Activated naive CD4-positive, alpha-beta T cell treated with Interleukin-2 at 50 U/mL for 16 hours (primary cell): ENCODE measurements around the gene EMILIN2.
"Not testable (repeated sequence)": the region's sequence is repeated elsewhere in the genome, so short reads cannot be mapped to it uniquely, and the experiment has no call there.

Source experiments
- DNase-seq: peaks from one replicate; pipeline ENCODE4 v3.0.0-alpha.2; 2020

EMILIN2 gene

GRCh38 chr18:2846636-2847316 is at the start of gene EMILIN2:
Gene EMILIN2 (plus strand): TSS chr18:2847006. CDS start chr18:2847189, 183 bp downstream.
- peak; percentile 45 for DNase-seq

DNA sequence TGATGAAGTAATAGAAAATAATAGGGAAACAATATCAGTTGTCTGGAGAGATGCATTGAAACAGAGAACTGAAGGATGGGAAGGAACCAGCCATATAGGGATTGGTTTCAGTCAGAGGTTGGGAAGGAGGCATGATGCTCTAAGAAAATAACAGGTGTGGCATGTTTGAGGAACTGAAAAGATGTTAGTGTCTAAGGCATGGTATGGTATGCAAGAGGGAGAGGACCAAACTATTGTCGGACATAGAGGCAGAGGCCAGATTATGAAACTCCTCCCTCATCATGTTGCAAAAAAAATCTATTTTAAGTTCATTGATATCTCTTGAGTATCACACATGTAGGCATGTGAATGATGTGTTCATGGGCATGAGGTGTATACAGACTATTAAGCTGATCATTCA is 48.9 kb upstream of the EMILIN2 start:
- DNase-seq: no peak

DNA sequence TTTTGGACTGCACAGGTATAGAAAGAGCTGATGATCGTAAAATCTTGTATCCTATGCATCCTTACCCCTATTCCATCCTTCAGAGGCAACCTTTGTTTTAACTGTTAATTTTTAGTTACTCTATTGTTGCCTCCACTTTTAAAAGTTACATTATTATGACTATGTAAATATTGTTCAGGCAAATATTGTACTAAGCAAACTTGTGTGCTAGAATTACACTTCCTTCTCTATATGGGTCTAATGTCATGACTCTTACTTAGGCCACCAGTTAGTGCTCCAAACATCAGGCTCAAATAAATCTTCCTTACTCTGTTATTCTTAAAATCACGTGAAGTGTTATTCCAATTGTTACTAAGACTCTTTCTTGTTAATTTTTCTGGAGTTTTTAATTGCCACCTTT is 47.4 kb upstream of the EMILIN2 start:
- DNase-seq: no peak

DNA sequence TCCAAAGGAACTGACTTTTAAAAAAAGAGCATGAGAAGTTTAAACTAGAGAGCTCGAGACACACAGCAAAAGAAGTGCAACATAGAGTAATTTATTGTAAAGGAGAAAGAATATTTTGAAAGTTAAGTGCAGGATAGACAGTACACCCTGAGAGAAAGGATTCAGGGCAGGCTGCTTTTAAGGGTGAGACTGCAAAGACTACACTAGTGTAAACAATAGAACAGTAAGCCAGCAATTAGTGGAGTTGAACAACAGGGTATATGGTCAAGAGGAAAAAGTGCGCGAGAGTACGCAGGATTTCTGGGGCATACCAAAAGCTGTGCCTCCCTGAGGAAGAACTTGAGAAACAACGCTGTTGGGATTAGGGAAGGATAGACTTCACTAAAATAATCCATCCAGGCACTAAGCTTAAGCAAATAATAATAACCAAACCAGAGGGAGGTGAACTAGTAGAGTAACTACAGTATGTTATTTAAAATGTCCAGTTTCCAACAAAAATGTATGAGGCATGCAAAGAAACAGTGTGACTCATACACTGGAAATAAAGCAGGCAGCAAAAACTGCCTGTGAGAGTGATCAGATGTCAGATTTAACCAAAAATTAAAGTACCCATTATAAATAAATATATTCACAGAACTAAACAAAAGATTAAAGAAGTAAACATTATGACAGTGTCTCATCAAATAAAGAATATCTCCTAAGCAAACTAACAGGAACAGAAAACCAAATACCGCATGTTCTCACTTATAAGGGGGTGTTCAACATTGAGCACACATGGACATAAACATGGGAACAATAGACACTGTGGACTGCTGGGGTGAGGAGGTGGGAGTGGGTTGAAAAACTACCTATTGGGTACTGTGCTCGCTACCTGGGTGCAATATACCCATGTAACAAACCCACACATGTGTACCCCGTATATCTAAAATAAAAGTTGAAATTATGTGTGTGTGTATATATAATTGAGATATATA is 40.5 kb upstream of the EMILIN2 start:
- no peak for DNase-seq

DNA sequence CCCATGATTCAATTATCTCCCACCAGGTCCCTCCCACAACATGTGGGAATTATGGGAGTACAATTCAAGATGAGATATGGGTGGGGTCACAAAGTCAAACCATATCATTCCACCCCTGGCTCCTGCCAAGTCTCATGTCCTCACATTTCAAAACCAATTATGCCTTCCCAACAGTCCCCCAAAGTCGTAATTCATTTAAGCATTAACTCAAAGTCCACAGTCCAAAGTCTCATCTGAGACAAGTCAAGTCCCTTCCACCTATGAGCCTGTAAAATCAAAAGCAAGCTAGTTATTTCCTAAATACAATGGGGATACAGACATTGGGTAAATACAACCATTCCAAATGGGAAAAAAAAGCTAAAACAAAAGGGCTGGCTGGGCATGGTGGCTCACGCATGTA is 38.2 kb upstream of the EMILIN2 start:
- not testable (repeated sequence) for DNase-seq

GRCh38 chr18:2809666-2810183 is 37.1 kb upstream of the EMILIN2 start:
- DNase-seq: not testable (repeated sequence)

DNA sequence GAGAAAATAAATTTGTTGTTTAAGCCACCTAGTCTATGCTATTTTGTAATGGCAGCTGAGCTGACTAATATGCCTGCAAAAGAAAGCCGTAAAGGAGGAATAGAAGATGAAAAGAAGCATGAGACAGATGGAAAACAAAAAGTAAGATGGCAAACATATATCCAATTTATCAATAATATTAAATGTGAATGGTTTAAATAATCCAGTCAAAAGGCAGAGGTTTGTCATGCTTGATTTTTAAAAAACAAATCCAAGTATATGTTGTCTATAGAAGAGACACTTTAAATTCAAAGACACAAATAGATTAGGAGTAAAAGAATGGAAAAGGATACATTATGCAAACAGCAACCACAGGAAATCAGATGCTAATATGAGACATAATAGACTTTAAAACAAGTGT is 35.4 kb upstream of the EMILIN2 start:
- DNase-seq: no peak

GRCh38 chr18:2814928-2815327 is 31.9 kb upstream of the EMILIN2 start:
- no peak for DNase-seq

- no peak for DNase-seq
These were observed 28.5 kb upstream of the EMILIN2 start for GRCh38 chr18:2818281-2818680.

- no peak for DNase-seq
These were observed 25.1 kb upstream of the EMILIN2 start for GRCh38 chr18:2821695-2822094.

DNA sequence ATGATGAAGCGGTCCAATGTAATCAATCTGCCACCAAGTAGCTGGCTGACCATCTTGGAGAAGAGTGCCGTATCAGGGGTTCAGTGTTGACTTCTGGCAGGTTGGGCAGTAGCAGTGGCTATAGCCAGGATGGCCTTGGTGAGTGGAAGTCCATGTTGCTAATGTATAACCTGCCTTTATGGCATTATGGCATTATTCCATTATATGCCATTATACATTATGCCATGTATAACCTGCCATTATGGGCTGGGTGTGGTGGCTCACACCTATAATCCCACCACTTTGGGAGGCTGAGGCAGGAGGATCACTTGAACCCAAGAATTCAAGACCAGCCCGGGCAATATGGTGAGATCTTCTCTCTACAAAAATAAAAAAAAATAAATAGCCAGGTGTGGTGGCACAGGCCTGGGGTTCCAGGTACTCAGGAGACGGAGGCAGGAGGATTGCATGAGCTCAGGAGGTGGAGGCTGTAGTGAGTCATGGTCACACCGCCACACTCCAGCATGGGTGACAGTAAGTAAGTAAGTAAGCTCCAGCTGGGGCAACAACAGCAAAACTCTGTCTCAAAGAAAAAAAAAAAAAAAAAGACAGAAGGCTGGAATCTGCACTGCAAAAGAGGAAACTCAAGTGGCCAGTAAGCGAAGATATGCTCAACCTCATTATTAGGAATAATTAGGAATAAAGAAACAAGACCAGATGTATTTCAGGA is 24.4 kb upstream of the EMILIN2 start:
- DNase-seq: no peak

DNA sequence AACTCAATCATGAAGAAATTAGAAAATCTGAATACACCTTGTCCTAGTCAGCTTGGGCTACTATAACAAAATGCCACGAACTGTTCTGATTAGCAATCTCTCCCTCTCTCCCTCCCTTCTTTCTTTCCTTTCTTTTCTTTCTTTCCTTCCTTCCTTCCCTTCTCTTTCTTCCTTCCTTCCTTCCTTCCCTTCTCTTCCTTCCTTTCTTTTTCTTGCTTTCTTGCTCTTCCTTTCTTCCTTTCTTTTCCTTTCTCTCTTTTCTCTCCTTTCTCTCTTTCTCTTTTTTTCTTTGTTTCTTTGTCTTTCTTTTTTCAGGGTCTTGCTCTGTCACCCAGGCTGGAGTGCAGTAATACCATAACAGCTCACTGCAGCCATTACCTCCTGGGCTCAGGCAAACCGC is 23.6 kb upstream of the EMILIN2 start:
- no peak for DNase-seq

DNA sequence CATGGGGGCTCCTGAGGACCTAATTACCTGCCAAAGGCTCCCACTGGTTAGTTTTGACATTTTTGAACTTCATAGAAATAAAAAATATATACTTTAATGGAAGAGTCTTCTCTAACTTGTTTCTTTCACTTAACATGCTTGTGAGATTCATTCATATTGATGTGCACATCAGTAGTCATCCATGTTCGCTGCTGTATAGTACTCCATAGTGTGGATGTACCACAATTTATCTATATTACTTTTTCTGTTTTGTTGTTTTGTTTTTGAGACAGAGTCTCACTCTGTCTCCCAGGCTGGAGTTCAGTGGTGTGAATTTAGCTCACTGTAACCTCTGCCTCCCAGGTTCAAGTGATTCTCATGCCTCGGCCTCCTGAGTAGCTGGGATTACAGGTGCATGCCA is 22.8 kb upstream of the EMILIN2 start:
- no peak for DNase-seq

- DNase-seq: no peak
These were observed 21.9 kb upstream of the EMILIN2 start for GRCh38 chr18:2824865-2825264.

DNA sequence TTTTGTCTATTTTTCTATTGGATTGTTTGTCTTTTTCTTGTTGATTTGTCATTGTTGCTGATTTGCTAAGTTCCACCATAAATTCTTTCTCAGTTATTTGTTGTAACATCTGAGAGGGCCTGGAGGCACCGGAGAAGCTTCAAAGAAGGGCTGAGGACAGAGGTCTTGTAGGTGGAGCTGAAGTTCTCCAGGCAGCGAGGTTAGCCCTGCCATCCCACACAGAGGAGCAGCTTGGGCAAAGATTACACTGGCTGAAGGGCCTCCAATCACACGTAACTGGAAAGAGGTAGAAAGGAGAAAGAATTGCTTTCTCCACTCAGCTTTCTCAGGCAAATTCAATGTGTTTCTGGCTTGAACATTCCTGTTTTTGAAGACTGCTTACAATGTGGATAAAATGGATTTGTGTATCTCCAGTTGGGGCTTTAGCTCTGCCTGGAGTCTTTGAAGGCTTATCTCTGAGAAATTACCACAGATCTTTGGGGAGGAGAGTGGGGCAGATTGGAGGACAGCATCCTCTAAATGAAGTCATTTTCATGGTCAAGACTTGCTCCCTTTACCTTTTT is 21.1 kb upstream of the EMILIN2 start:
- DNase-seq: no peak

GRCh38 chr18:2826581-2826980 is 20.2 kb upstream of the EMILIN2 start:
- DNase-seq: no peak

- DNase-seq: no peak
These were observed 19.7 kb upstream of the EMILIN2 start for GRCh38 chr18:2827061-2827460.

DNA sequence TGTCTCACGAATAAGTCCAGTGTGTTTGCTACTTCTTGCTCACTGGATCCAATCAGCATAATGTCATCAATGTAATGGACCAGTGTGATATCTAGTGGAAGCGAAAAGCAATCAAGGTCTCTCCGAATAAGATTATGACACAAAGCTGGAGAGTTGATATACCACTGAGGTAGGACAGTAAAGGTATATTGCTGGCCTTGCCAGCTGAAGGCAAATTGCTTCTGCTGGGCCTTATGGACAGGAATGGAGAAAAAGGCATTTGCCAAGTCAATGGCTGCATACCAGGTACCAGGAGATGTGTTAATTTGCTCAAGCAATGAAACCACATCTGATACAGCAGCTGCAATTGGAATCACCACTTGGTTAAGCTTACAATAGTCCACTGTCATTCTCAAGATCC is 10.7 kb upstream of the EMILIN2 start:
- not testable (repeated sequence) for DNase-seq

DNA sequence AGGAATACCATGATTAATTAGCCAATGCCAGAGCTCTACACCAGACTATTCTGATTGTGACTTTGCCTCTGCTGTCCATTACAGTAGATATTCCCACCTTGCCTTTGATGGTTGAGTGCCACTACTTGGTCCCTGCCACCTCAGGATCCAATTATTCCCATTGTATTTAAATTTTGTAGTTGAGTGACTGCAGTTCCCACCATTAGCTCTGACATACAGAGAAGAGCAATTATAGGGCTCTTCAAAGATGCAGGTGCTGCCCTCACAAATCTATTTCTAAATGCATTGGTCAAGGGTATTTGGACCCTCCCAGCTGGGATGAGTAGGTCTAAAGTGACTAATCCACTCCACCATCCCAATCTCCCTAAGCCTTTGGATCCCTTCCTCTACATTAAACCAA is 9.5 kb upstream of the EMILIN2 start:
- DNase-seq: not testable (repeated sequence)

- DNase-seq: no peak
These were observed 7.6 kb upstream of the EMILIN2 start for GRCh38 chr18:2839202-2839601.

GRCh38 chr18:2840521-2840920 is 6.3 kb upstream of the EMILIN2 start:
- DNase-seq: no peak

DNA sequence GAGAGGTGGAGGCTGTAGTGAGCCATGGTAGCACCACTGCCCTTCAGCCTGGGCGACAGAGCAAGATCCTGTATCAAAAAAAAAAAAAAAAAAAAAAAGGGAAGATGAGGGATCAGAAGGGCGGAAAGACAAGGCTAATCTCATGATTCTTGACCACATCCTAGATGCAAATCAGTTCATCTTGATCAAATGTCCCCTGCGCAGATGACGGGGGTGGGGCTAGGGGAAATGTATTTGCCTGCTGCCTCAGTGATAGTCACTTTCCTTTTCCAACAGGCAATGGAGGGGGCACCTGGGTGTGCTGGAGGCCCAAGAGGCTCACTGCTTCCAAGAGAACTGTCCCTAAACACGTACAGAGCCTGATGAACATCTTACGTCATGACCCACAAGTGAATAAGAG is 3.7 kb upstream of the EMILIN2 start:
- no peak for DNase-seq

DNA sequence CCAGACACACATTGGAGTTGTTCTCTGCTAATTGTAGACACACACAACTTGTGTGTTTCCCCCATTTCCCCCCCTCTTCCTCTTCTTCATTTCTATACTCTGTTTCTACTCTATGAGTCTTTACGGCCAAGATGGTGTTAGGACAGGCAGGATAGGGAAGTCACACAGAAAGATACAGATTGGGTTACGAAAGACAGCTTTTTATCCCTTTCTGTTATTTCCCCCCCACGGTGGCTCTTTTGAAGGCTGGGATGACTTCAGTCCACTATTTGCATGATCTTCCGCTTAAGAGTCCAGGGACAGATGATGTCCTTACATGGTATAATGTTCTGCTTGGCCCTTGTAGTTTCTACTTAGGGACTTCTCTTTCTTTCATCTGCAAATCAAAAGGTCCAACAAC is 1.6 kb upstream of the EMILIN2 start:
- no peak for DNase-seq
